Fibroblast of peridontal ligament (primary cell): Measurements from ENCODE around the gene TMEM8B.

ENCODE experiments used
- DNase-seq: peaks from one replicate; pipeline ENCODE4 v3.0.0-alpha.2; 2010; ENCODE audit errors: extremely low read depth

TMEM8B gene

GRCh38 chr9:35812025-35812602 lies 16.9 kb upstream of the TMEM8B start, which contains the start of gene SPAG8:
TSS of gene SPAG8 (minus strand) at chr9:35812262. CDS start at chr9:35812147, 115 bp downstream.
- DNase-seq = peak; percentile 95

DNA sequence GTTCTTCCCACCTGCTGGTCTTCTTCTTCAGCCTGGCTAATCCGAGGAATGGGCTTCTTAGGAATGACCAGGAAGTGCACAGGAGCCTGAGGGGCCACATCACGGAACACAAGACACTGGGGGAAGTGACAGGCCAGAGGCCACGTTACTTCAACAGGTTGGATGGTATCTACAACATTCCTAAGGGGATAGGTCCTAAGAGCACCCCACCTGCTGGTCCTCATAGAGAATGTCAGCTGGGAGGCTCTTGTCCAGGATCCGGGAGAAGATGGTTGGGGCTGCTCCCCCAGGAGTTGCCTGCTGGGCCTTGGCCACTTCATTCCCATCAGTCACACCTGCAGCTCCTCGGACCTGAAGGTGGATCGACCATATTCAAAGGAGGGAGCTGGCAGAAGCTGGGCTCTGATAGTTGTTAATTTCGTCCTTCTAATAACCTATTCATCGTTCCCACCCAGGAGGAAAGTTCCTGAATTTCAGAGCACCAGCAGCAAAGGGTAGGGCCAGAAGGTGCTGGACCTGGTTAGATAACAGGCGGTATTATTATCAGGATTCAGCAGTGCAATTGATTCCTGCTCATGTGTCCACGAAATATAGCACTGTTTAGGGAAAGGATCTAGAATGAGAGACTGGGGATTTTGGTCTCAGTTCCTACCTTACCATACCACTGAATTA lies 15.5 kb upstream of the TMEM8B start:
- no peak for DNase-seq

- peak; percentile 54 for DNase-seq
Measured at GRCh38 chr9:35814106-35814840, 14.8 kb upstream of the TMEM8B start.

- peak; percentile 99 for DNase-seq
Measured at GRCh38 chr9:35814841-35815543, 14.0 kb upstream of the TMEM8B start, which contains the start of gene HINT2. TSS of gene HINT2 (minus strand) at chr9:35815042. CDS start at chr9:35814979, 63 bp downstream.

GRCh38 chr9:35816708-35817107 lies 12.3 kb upstream of the TMEM8B start:
- peak; percentile 22 for DNase-seq

DNA sequence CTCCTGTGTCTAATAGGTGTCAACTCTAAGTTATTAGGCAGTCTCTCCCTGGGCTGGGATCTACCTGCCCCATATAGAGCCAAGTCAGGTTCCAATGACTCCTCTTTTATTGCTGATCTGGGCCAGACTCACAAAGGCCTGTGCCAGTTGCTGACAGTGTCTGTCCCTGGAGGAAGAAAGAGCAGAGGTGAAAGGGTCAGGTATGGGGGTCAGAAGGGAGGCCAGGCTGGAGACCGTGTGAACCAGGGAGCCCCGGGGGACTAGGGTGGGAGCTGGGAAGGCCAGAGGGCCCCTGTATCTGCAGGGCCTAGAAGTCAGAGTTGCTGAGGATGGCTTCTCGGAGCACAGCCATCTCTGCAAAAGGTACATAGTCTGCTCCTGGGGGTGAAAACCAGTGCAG lies 10.7 kb upstream of the TMEM8B start:
- no peak for DNase-seq

- peak; percentile 81 for DNase-seq
Measured at GRCh38 chr9:35820076-35820475, 9.0 kb upstream of the TMEM8B start.

DNA sequence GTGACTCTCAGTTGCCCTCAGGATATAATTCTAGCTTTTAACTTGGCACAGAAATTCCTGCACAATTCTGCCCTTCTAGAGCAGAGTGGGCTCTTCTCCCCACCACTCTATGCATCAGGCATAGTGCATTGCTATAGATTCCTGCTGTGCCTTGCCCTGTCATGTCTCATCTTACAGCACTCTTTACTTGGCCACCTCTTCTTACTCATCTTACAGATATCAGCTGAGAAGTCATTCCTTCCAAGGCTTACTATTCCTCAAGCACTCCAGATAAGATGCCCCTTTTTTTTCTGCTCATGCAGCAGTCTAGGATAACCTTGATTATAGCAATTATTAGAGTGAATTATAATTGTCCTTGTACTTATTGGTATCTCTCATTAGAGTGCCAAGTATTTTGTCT lies 6.1 kb upstream of the TMEM8B start:
- DNase-seq = no peak

DNA sequence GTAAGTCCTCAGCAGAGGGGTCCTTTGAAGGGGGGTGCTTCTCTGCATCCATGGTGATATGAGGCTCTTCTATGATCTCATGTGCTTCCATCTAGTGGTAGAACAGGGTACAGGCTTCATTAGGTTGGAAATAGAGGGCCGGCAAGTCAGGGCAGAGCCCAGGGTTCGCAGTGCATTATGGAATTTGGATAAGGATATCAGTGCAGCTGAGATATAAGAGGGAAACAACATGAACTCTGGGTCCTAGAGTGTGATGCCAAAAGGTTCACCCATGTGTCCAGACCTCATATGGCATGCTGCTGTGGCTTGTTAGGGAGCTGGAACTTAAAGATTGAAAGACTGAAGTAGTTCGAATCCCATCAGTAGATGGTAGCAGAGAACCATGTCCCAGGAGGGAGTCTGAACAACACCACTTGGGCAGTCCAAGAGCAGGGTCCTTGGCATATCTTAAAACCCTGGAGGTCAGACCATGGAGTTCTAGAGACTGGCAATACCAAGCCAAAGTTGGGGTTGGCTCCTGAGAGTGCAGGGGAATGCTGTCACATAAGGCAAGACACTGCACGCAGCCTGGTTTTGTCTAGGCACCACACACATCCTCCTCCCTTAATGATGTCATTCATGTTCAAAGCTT lies 2.8 kb upstream of the TMEM8B start:
- DNase-seq = peak; percentile 80

- peak; percentile 78 for DNase-seq
Measured at GRCh38 chr9:35827486-35827885, 1.5 kb upstream of the TMEM8B start.

GRCh38 chr9:35828716-35829083 lies 328 bp upstream of the TMEM8B start, which contains the start of gene FAM221B:
TSS of gene FAM221B (minus strand) at chr9:35828732. CDS start at chr9:35826161, 2,571 bp downstream.
- no peak for DNase-seq

GRCh38 chr9:35829764-35830096 lies 702 bp downstream of the TMEM8B start:
- DNase-seq = no peak

DNA sequence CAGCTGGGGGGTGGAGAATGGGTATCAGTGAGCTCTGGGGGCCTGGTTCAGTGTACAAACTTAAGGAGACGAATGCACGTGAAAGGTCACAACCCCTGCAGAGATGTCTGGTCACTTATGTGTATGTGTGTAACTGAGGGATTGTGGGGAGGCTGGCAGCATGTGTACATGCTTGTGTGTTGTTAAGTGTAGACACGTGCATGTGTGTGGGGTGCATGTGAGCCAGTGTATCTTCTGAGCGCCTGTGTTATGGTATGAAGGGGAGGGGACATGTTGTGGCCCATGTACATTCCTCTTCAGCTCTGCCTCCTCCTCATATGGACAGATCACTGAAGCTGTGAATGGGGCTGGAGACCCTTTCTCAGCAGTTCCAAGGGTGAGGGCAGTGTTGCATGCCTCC lies 2.0 kb downstream of the TMEM8B start:
- DNase-seq = no peak

- no peak for DNase-seq
Measured at GRCh38 chr9:35832814-35833213, 3.8 kb downstream of the TMEM8B start.

GRCh38 chr9:35834260-35835215 lies 5.5 kb downstream of the TMEM8B start:
- DNase-seq = no peak

DNA sequence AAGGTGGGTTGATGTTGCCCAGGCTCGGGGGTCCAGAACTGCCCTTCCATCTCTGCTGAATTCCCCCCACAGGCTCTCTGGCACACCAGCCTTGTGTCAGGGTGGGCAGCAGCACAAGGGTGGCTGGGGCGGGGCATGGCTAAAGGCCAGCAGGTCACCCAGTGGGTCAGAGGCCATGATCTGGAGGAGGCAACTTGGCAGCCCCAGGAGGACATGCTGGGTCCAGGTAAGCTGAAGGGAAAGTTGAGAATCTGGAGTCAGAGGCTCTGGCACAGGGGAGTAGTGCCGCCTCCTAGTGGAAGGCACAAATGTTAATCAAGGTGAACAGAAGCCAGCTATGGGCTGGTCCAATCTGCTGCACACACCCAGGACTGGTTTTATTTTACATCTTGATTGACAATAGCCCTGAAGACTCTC lies 6.2 kb downstream of the TMEM8B start:
- no peak for DNase-seq

GRCh38 chr9:35835766-35836165 lies 6.7 kb downstream of the TMEM8B start:
- no peak for DNase-seq

- DNase-seq = no peak
Measured at GRCh38 chr9:35836595-35836994, 7.6 kb downstream of the TMEM8B start.

DNA sequence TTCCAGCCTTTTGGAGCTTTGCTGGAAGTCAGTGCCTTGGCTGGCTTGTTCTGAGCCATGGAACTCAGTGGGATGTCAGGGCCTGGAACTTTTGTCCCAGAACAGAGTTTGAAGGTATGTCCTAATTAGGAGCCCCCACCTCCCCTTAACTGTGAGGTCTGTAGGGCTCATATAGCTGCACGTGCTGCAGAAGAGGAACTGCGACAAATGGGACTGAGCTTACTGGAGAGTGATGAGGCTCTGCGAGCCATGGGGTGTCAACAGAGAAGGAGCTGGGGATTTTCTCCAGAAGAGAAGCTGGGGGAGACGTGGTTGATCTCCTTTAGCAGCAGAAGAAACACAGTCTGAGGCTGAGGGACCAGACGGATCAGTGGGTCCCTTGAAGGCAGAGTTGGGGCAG lies 10.9 kb downstream of the TMEM8B start:
- DNase-seq = no peak

DNA sequence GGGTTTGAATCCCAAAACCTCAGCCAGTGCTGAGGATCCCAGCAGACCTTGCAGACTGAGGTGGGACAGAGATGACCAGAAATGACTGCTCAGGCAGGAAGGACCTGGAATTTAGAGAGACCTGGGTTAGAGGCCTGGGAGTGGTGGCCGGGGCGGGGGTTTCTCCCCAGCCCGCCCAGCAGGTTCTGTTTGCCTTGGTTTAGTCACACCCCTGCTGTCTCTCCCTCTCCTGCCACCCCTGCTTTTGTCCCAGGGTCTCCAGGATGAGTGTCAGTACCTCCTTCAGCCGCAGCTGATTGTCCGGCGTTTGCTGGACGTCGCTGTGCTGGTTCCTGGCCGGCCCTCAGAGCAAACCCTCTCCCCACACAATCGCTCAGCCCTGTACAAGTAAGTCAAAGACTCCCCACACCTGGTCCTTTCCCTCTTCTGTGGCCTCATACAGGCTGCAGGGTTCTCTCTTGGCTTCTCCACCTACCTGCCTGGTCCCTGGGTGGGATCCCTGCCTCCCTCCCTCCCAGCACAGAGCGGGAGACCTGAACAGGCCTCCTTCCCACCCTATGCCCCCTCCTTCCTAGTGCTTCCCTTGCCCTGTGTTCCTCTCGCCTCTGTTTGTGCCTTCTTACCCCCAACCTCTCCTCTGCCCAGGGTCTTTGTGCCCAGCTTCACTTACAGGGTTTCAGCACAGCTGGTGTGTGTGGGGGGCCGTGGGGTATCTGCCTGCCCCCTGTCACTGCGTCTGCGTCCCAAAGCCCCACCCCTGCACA lies 12.0 kb downstream of the TMEM8B start:
- no peak for DNase-seq
